Hepatocyte (in vitro differentiated cells): Measurements from ENCODE around the gene GALNT13.

Experiments
- EZH2 ChIP-seq: fragments of 200-600 bp; sonication (generic); IDR thresholded peaks from 2 replicates; pipeline ENCODE4 v1.6.1; 2016; ENCODE audit warnings: antibody characterized with exemption, mild to moderate bottlenecking, borderline replicate concordance
- EZH2phosphoT487 ChIP-seq: fragments of 200-600 bp; sonication (generic); IDR thresholded peaks from one replicate; pipeline ENCODE4 v1.6.1; 2018; ENCODE audit warnings: antibody characterized with exemption, mild to moderate bottlenecking, low read depth, moderate library complexity; ENCODE audit not compliant: unreplicated experiment, severe bottlenecking
- TF ChIP-seq, protein P1 (sequence below): fragments of 200-600 bp; sonication (generic); IDR thresholded peaks from 2 replicates; pipeline ENCODE4 v1.5.1; 2016; ENCODE audit warnings: antibody characterized with exemption, mild to moderate bottlenecking; ENCODE audit not compliant: poor library complexity

DNA sequence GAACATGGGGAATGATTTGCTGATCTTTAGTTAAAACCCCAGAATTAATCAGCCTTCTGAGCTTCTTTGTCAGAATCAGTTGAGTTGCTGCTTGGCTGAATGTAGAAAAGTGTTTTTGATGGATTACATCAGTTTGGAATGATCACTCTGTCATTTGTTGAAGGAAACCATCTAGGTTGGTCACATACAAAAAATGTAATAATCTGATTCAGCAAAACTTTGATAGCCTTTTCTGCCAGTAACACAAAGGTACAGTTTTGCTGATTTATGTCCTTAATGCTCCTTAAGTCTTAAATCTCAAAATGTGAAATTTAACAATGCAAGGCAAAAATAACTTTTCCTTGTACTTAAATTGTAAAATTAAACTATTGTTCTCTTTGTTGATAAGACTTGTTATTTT is 74.3 kb downstream of the GALNT13 start:
- TF ChIP-seq EZH2, result no peak
- TF ChIP-seq, protein P1, sequence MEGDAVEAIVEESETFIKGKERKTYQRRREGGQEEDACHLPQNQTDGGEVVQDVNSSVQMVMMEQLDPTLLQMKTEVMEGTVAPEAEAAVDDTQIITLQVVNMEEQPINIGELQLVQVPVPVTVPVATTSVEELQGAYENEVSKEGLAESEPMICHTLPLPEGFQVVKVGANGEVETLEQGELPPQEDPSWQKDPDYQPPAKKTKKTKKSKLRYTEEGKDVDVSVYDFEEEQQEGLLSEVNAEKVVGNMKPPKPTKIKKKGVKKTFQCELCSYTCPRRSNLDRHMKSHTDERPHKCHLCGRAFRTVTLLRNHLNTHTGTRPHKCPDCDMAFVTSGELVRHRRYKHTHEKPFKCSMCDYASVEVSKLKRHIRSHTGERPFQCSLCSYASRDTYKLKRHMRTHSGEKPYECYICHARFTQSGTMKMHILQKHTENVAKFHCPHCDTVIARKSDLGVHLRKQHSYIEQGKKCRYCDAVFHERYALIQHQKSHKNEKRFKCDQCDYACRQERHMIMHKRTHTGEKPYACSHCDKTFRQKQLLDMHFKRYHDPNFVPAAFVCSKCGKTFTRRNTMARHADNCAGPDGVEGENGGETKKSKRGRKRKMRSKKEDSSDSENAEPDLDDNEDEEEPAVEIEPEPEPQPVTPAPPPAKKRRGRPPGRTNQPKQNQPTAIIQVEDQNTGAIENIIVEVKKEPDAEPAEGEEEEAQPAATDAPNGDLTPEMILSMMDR, result no peak
- no peak for TF ChIP-seq EZH2phosphoT487
